NCI-H128 (cell line): ENCODE results near the gene SLBP.
"Not testable (repeated sequence)": the region's sequence is repeated elsewhere in the genome, so short reads cannot be mapped to it uniquely, and the experiment has no call there.

Source experiments
- DNase-seq: peaks from one replicate; lab custom pipeline; 2025; ENCODE audit not compliant: unreplicated experiment; lab: John Stamatoyannopoulos, UW

Gene SLBP

GRCh38 chr4:1676605-1677525, 35.3 kb downstream of the SLBP start:
- no peak for DNase-seq

GRCh38 chr4:1675802-1676137, 36.3 kb downstream of the SLBP start:
- DNase-seq = no peak

DNA sequence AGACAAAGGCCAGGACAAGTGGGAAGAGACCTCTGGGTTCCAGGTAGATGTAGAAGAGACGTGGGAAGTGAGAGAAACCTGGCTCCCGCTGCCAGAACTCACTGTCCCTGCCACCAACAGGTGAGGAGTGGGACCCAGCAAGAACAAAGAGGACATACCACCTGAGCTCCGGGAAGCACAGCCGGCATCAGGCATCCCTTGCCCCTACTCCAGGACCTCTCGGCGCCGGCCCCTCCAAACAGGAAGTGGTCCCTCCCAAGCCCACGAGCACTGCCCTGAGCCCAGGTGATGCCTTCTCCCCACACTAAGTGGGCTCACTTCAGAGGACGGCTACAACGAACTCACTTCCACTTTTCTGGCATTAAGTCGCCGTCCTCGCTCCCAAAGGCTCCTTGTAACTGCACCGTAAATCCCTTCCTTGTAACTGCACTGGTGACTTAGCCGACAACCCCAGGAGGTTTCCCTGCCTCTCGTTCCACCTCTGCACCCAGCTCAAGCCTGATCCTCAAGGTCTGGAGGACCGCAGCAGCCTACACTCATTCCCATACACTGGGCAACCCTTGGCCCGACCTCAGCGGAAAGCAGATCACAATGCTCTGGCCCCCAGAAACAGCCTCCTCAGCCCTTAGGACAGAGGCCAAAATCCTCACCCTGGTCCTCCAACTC, 36.9 kb downstream of the SLBP start:
- DNase-seq = no peak

DNA sequence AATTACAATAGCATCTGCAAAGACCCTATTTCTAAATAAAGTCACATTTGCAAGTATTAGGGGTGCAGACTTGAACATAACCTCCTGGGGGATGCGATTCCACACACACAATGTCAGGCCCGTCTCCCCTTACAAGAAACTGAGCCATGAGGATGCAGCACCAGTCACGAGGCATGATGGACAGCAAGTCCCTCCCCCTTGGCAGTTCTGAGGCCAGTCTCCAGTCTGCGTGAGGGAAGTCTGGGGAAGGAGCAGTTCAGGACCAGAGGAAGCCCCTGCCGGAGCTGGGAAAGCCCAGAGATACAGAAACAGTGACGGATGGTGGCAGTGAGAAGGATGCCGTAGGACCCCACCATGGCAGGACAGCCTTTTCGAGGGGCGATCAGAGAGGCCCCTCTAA, 37.4 kb downstream of the SLBP start:
- no peak for DNase-seq

DNA sequence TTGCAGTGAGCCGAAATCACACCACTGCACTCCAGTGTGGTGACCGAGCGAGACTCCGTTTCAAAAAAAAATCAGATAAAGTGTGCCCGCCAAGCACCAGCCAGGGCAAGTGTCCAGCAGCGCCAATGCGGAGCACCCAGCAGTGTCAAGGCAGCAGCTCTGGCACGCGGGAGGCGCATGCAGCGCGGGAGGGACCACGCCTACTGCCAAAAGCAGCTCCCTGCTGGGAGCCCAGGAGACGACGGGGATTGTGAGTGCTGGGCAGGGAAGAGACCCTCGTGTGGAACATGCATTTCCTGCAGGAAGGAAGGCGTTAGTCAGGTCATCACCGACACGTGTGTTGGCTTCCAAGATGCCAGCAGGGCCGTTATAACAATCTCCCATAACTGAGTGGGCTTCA, 38.4 kb downstream of the SLBP start:
- DNase-seq = no peak

DNA sequence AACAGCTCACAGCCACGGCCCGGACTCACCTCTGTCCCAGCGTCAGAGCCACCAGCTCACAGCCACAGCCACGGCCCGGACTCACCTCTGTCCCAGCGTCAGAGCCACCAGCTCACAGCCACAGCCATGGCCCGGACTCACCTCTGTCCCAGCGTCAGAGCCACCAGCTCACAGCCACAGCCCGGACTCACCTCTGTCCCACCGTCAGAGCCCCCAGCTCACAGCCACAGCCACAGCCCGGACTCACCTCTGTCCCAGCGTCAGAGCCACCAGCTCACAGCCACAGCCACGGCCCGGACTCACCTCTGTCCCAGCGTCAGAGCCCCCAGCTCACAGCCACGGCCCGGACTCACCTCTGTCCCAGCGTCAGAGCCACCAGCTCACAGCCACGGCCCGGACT, 41.1 kb downstream of the SLBP start:
- not testable (repeated sequence) for DNase-seq

DNA sequence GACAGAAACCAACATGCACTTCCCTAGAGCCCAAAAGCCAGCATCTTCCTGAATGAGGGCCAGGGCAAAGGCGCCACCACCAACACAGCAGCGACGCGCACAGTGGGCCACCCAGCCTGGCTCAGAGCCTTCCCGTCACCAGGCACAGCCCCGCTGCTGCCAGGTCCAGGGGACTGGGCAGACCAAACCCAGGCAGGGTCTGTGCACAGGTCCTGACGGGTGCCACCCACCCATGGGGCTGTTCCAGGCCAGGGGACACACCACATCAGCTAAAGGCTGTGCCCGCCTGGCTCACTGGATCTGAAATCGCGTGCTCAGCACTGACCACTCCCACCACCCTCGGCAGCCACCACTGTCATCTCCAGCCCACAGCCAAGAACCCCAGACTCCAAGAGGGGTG, 41.8 kb downstream of the SLBP start:
- no peak for DNase-seq

DNA sequence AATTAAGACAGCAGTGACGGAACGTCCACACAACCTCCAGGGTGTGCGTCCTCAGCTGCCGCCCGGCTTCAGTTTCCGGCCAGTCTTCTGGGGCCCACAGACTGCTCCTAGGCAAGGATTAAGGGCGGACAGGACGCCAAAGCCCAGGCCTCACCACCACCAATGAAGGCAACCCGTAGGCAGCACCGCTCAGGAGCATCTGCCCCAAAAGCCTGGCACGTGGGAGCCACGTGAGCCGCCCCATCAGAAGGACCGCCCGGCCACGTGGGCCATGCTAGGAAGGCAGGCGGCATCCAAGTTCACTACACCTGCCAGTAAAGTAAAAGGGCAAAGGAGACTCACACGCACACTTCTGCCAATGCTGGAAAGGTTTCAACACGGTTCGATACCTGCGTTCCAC, 42.3 kb downstream of the SLBP start:
- DNase-seq = no peak

DNA sequence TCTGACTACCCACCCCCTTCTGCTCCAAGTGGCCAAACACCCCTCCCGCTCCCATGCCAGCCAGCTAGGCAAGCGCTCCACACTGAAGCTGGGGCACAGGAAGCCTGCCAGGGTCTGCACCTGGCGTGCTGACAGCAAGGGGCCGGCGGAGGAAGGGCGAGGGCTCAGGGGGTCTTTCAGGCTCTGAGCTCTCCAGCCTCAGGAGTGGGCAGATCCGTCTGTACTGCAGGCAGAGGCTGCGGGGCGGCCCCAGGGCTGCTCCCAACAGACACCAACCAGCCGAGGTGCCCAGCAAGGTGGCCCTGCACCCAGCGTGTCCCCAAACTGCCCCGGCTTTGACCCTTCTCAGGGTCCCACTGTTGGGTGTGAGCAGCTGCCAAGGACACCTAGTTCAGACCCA, 42.8 kb downstream of the SLBP start:
- DNase-seq = no peak

DNA sequence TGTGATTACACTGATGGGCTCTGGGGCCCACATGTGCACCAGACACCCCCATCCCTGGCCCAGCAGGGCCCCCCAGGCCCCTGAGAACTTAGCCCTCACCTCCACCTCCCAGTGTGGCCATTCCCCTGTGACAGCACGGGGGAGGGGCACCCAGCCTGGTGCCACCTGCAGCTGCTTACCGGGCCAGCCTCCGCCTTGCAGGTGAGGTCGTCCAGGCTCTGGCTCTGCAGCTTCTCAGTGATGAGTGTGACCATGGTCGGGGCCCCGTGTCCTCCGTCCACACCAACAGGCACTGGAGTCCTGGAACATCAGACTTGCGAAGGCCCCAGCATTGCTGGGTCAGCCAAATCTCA, 43.7 kb downstream of the SLBP start:
- DNase-seq = no peak

DNA sequence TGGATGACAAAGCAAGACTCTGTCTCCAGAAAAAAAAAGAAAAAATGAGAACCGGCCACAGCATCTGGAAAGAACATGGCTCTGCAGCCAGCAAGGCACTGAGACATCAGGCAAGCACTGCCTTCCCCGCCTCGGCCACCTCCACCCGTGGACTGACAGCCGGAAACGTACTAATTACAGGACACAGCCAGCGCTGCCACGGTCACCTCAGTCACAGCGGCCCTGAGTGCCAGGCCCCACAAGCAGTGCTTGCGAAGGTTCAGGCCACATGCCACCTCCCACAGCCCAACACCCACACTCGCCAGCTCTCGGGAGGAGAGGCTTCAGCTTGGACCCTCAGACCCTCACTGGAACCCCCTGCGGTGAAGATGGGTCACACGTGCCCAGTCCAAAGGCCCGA, 44.8 kb downstream of the SLBP start:
- DNase-seq = no peak

DNA sequence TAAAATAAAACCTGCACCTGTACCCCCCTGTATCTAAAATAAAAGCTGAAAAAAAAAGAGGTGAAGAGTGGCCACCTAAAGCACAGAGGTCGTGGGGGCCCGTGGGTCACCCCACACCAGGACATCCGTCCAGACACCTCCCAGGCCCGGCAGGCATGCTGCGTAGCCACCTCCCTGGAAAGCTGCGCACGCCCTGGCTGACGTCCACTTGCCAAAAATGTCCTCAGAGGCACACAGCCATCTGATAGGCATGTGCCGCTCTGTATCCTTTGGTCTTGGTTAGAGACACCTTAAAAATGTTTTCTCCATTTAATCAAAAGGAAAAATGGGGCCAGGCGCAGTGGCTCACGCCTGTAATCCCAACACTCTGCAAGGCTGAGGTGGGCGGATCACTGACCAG, 45.7 kb downstream of the SLBP start:
- no peak for DNase-seq

DNA sequence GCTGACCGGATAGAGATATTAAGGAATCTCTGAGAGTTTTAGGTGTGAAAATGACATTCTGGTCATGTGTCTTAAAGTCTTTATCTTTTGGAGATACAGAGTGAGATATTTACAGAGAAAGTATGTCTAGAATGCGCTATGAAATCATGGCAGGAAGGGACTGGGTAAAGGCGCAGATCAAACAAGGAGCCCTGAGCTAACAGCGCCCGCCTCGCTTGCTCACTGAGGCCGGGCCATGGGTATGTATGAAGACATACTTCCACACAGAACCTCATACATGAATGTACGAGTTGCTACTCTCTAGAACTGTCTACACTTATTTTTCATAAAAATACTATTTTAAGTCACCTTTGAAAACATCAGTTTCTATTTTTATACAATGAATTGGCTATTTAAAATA, 48.0 kb downstream of the SLBP start:
- DNase-seq = no peak

DNA sequence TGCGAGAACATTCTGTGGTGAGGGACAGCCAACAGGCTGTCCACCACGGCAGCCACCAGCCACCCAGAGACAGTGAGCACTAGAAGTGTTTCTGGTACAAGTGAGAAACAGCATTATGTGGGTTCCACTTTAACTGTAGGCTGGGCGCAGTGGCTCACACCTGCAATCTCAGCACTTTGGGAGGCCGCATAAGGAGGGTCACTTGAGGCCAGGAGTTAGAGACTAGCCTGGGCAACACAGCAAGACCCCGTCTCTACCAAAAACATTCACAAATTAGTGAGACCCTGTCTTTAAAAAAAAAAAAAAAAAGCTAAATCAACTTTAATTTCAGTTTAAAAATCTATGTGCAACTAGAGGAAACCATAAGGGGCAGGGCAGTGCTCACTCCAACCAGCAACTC, 48.6 kb downstream of the SLBP start:
- no peak for DNase-seq

DNA sequence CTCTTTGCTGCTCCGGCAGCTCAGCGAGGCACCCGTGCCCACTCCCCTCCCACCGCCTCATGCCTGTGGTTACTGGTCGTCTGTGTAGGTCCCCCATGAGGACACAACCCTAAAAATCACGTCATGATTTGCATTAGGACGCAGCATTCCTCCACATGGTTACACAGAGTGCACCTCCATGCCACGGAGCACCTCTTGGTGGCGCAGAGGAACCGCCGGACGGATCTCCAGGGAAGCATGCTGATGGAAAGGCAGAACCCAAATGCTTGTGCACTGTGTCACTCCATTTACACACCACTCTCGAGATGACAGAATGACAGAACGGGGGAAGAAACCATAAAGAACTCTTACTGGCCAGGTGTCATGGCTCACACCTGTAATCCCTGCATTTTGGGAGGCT, 50.4 kb downstream of the SLBP start:
- DNase-seq = no peak

- DNase-seq = no peak
These were observed 51.0 kb downstream of the SLBP start for GRCh38 chr4:1660948-1661677.

DNA sequence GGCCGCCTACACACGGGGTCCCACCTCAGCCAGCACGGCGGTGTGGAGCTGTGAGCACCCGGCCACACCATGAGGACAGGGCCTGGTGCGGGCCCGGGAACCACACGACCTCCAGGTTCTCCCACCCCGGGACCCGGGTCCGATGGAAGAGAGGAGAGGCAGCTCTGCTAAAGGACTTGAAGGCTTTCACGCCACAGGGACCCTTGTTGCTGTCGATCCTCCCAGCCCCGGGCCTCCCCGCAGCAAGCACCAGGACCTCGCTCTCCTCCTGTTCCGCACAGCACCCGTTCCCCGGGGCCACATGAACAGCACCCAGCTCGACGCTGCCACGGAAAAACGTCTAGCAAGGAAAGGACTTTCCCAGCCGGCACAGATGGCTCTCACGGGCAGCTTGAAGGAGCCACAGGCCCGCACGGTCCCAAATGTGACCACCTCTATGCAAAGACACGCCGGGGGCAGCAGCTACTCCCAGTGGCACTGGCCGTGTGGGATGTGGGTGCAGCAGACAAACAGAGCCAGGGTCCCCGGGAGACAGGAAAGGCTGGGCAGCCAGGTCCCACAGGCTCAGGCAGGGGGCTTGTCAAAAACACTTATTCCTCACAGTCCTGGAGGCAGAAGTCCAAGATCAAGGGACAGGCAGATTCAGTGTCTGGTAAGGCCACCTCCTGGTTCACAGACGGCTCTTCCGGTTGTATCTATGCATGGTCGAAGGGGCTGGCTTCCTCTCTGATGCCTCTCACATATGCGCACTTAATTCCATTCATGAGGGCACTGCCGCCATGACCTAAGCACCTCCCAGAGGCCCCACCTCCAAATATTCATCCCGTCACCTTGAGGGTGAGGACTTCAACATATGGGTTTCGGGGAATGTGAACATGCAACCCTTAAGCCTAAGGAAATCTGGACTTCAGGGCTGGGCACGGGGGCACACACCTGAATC, 52.7 kb downstream of the SLBP start:
- no peak for DNase-seq

- no peak for DNase-seq
These were observed 53.5 kb downstream of the SLBP start for GRCh38 chr4:1658581-1658980.

DNA sequence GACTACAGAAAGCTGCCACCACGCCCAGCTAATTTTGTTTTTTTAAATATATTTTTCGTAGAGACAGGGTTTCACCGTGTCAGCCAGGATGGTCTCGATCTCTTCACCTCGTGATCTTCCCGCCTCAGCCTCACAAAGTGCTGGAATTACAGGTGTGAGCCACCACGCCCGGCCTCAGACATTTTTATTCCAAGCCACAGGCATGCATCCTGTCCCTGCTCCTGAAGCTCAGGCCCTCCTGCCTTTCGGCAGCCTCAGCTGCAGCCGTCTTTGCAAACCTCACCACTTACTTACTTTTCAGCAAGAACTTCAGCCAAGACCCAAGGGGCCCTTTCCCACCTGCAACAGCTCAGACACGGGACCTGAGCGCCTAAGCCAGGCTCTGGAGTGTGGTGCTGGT, 54.0 kb downstream of the SLBP start:
- no peak for DNase-seq

DNA sequence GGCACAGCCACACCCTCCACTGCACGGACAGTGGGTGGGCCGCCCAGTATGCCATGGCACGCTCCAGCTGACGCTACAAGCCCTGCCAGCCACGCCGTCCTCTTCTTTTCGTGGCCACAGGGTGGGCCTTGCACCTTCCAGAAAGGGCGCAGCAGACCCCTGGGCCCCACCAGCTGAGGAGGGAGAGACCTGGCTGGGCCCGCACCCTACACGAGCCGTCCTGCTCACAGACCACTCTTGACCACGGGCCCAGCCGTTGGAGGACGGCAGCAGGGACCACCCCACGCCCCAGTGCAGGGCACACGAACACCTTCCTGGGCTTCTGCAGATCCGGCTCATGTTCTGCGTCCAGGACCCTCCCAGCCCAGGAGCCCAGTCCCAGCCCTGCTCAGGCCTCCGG, 55.1 kb downstream of the SLBP start:
- no peak for DNase-seq

DNA sequence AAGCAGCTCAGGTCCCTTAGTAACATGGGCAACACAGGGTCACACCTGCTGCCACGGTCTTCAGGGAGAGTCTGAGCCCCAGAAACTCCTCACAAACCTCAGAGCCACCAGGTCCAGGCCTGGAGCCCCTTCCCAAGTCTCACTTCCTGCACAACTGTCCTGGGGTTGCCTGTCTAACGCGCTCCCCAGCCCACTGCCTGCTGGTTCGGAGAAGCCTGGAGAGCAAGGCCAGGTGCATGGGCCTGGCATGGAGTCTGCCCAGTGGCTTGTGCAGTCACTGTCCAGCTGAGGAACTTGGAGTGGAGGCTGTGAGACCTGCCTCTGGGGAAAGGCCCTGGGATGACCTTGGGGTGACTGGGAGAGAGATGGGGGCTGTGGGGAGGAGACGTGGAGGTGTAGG, 56.0 kb downstream of the SLBP start:
- DNase-seq = no peak
